ENCODE measurements around the gene CLDN7. TPM values are rescaled to one million over a fixed set of nuclear protein-coding genes. Genes with fewer than 3 reads are reported as not detected.

The CLDN7 gene
- total RNA-seq, 2 donors from 2014 or later = 0.78 to 1.2 TPM

GRCh38 chr17:7293816-7294613, 31.7 kb upstream of the CLDN7 start:
- Mint-ChIP-seq H3K27me3 (peaks cover 12% of the 10 kb centered on the region), H3K4me1 (peaks cover 14% of the 10 kb centered on the region), H3K27ac (no peak overlapping the region), H3K4me3 (peak overlapping the region; percentile 88), H3K36me3 (ENCODE audit: low read depth) (peaks cover 3% of the 10 kb centered on the region)
- ATAC-seq = no peak
- DNase-seq = peak in 1 of 3 donors; percentile 40
- H3K9me3 ChIP-seq (ENCODE audit: control insufficient read depth, low read length, poor library complexity, severe bottlenecking) = no peaks in the 10 kb centered on the region

- H3K4me3 Mint-ChIP-seq = peak overlapping the region; percentile 52
- peaks cover 16% of the 10 kb centered on the region for H3K27me3 Mint-ChIP-seq
- H3K9me3 ChIP-seq (ENCODE audit: control insufficient read depth, low read length, poor library complexity, severe bottlenecking) = no peaks in the 10 kb centered on the region
- H3K27ac Mint-ChIP-seq = no peak overlapping the region
- peaks cover 3% of the 10 kb centered on the region for H3K36me3 Mint-ChIP-seq (ENCODE audit: low read depth)
- H3K4me1 Mint-ChIP-seq = peaks cover 14% of the 10 kb centered on the region
- ATAC-seq (no peak), DNase-seq (no peak)
Measured at GRCh38 chr17:7293159-7293558, 30.9 kb upstream of the CLDN7 start.

GRCh38 chr17:7292729-7293128, 30.5 kb upstream of the CLDN7 start:
- H3K4me3 Mint-ChIP-seq = peak overlapping the region; percentile 52
- no peak for DNase-seq
- ATAC-seq = no peak
- H3K9me3 ChIP-seq (ENCODE audit: control insufficient read depth, low read length, poor library complexity, severe bottlenecking) = no peaks in the 10 kb centered on the region
- peaks cover 3% of the 10 kb centered on the region for H3K36me3 Mint-ChIP-seq (ENCODE audit: low read depth)
- no peak overlapping the region for H3K27ac Mint-ChIP-seq
- H3K4me1 Mint-ChIP-seq = peaks cover 14% of the 10 kb centered on the region
- peaks cover 21% of the 10 kb centered on the region for H3K27me3 Mint-ChIP-seq

GRCh38 chr17:7292194-7292593, 29.9 kb upstream of the CLDN7 start:
- H3K9me3 ChIP-seq (ENCODE audit: control insufficient read depth, low read length, poor library complexity, severe bottlenecking) = no peaks in the 10 kb centered on the region
- no peak for DNase-seq
- Mint-ChIP-seq H3K4me3 (no peak overlapping the region), H3K27me3 (peaks cover 22% of the 10 kb centered on the region), H3K36me3 (ENCODE audit: low read depth) (peaks cover 3% of the 10 kb centered on the region), H3K27ac (no peak overlapping the region), H3K4me1 (peaks cover 14% of the 10 kb centered on the region)
- no peak for ATAC-seq

GRCh38 chr17:7290685-7291084, 28.4 kb upstream of the CLDN7 start:
- Mint-ChIP-seq H3K27me3 (peaks cover 23% of the 10 kb centered on the region), H3K36me3 (ENCODE audit: low read depth) (peaks cover 3% of the 10 kb centered on the region), H3K27ac (no peak overlapping the region), H3K4me1 (peaks cover 9% of the 10 kb centered on the region), H3K4me3 (no peak overlapping the region)
- no peaks in the 10 kb centered on the region for H3K9me3 ChIP-seq (ENCODE audit: control insufficient read depth, low read length, poor library complexity, severe bottlenecking)
- ATAC-seq (no peak), DNase-seq (no peak)

GRCh38 chr17:7290166-7290565, 27.9 kb upstream of the CLDN7 start:
- H3K27ac Mint-ChIP-seq = no peak overlapping the region
- H3K4me1 Mint-ChIP-seq = peaks cover 7% of the 10 kb centered on the region
- peaks cover 24% of the 10 kb centered on the region for H3K27me3 Mint-ChIP-seq
- peaks cover 3% of the 10 kb centered on the region for H3K36me3 Mint-ChIP-seq (ENCODE audit: low read depth)
- no peak overlapping the region for H3K4me3 Mint-ChIP-seq
- DNase-seq = no peak
- no peak for ATAC-seq
- H3K9me3 ChIP-seq (ENCODE audit: control insufficient read depth, low read length, poor library complexity, severe bottlenecking) = no peaks in the 10 kb centered on the region

GRCh38 chr17:7289256-7290032, 27.2 kb upstream of the CLDN7 start:
- ATAC-seq = no peak
- Mint-ChIP-seq H3K27ac (no peak overlapping the region), H3K27me3 (peaks cover 25% of the 10 kb centered on the region), H3K36me3 (ENCODE audit: low read depth) (peaks cover 3% of the 10 kb centered on the region), H3K4me3 (no peak overlapping the region), H3K4me1 (peaks cover 4% of the 10 kb centered on the region)
- no peak for DNase-seq
- H3K9me3 ChIP-seq (ENCODE audit: control insufficient read depth, low read length, poor library complexity, severe bottlenecking) = no peaks in the 10 kb centered on the region

GRCh38 chr17:7285679-7286078, 23.4 kb upstream of the CLDN7 start:
- ATAC-seq (no peak), DNase-seq (no peak)
- Mint-ChIP-seq H3K27me3 (peaks cover 45% of the 10 kb centered on the region), H3K4me3 (no peak overlapping the region), H3K4me1 (peaks cover 13% of the 10 kb centered on the region), H3K27ac (no peak overlapping the region), H3K36me3 (ENCODE audit: low read depth) (no peaks in the 10 kb centered on the region)
- H3K9me3 ChIP-seq (ENCODE audit: control insufficient read depth, low read length, poor library complexity, severe bottlenecking) = no peaks in the 10 kb centered on the region

GRCh38 chr17:7284911-7285310, 22.6 kb upstream of the CLDN7 start:
- H3K4me3 Mint-ChIP-seq = no peak overlapping the region
- no peaks in the 10 kb centered on the region for H3K9me3 ChIP-seq (ENCODE audit: control insufficient read depth, low read length, poor library complexity, severe bottlenecking)
- peaks cover 45% of the 10 kb centered on the region for H3K27me3 Mint-ChIP-seq
- ATAC-seq = no peak
- H3K36me3 Mint-ChIP-seq (ENCODE audit: low read depth) = no peaks in the 10 kb centered on the region
- DNase-seq = no peak
- H3K4me1 Mint-ChIP-seq = peaks cover 20% of the 10 kb centered on the region
- H3K27ac Mint-ChIP-seq = no peak overlapping the region

- H3K27ac Mint-ChIP-seq = no peak overlapping the region
- H3K36me3 Mint-ChIP-seq (ENCODE audit: low read depth) = no peaks in the 10 kb centered on the region
- H3K4me1 Mint-ChIP-seq = peaks cover 22% of the 10 kb centered on the region
- DNase-seq (no peak), ATAC-seq (no peak)
- peak overlapping the region; percentile 72 for H3K4me3 Mint-ChIP-seq
- H3K27me3 Mint-ChIP-seq = peaks cover 45% of the 10 kb centered on the region
- H3K9me3 ChIP-seq (ENCODE audit: control insufficient read depth, low read length, poor library complexity, severe bottlenecking) = no peaks in the 10 kb centered on the region
Measured at GRCh38 chr17:7283471-7284216, 21.4 kb upstream of the CLDN7 start.

GRCh38 chr17:7282752-7283321, 20.6 kb upstream of the CLDN7 start:
- Mint-ChIP-seq H3K27me3 (peaks cover 38% of the 10 kb centered on the region), H3K27ac (no peak overlapping the region), H3K36me3 (ENCODE audit: low read depth) (no peaks in the 10 kb centered on the region), H3K4me1 (peaks cover 22% of the 10 kb centered on the region), H3K4me3 (peak overlapping the region; percentile 71)
- DNase-seq (no peak), ATAC-seq (no peak)
- H3K9me3 ChIP-seq (ENCODE audit: control insufficient read depth, low read length, poor library complexity, severe bottlenecking) = no peaks in the 10 kb centered on the region

- Mint-ChIP-seq H3K27ac (no peak overlapping the region), H3K36me3 (ENCODE audit: low read depth) (no peaks in the 10 kb centered on the region), H3K4me3 (peak overlapping the region; percentile 84), H3K27me3 (peaks cover 36% of the 10 kb centered on the region), H3K4me1 (peaks cover 22% of the 10 kb centered on the region)
- DNase-seq (no peak), ATAC-seq (no peak)
- no peaks in the 10 kb centered on the region for H3K9me3 ChIP-seq (ENCODE audit: control insufficient read depth, low read length, poor library complexity, severe bottlenecking)
Measured at GRCh38 chr17:7281953-7282751, 19.9 kb upstream of the CLDN7 start.
